ENCODE data around the gene FADS1. TPM values are rescaled to one million over a fixed set of nuclear protein-coding genes. Genes with fewer than 3 reads are reported as not detected.

FADS1 gene
- total RNA-seq, 2 donors from 2014 or later = 39.0 to 52.9 TPM

DNA sequence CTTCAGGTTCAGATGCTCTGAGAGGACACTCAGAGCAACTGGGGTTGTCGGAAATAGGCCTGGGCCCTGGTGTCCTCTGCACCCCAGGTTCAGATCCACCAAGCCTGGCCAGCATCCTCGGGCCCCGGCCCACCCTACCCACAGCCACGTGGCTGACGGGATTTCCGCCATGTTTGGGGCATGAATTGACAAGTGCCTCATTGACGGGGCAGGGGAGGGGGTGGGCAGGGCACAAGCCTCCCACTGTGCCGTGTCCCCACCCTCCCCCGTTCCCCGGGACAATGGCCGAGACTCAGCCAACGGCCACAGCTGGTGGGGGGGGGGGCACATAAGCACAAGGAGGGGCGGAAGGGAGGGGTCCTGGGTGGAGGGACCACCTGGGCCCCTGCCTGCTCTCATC lies 55.9 kb downstream of the FADS1 start:
- TF ChIP-seq, protein P1, sequence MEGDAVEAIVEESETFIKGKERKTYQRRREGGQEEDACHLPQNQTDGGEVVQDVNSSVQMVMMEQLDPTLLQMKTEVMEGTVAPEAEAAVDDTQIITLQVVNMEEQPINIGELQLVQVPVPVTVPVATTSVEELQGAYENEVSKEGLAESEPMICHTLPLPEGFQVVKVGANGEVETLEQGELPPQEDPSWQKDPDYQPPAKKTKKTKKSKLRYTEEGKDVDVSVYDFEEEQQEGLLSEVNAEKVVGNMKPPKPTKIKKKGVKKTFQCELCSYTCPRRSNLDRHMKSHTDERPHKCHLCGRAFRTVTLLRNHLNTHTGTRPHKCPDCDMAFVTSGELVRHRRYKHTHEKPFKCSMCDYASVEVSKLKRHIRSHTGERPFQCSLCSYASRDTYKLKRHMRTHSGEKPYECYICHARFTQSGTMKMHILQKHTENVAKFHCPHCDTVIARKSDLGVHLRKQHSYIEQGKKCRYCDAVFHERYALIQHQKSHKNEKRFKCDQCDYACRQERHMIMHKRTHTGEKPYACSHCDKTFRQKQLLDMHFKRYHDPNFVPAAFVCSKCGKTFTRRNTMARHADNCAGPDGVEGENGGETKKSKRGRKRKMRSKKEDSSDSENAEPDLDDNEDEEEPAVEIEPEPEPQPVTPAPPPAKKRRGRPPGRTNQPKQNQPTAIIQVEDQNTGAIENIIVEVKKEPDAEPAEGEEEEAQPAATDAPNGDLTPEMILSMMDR (IDR thresholded peaks at IDR 0.05) = no peak
- Histone ChIP-seq H3K27ac (no peak overlapping the region), H3K36me3 (no peaks in the 10 kb centered on the region), H3K4me1 (ENCODE audit: control insufficient read depth in 1 of 2, low read depth in 2 of 2) (no peaks in the 10 kb centered on the region), H3K27me3 (replicated peaks; ENCODE audit: insufficient read depth) (no peaks in the 10 kb centered on the region), H3K4me3 (no peak overlapping the region), H3K9me3 (no peaks in the 10 kb centered on the region)
- ATAC-seq (ENCODE audit: insufficient number of reproducible peaks, low FRiP score, low read depth) = no peak
- no peak for DNase-seq (ENCODE audit: low spot score)

DNA sequence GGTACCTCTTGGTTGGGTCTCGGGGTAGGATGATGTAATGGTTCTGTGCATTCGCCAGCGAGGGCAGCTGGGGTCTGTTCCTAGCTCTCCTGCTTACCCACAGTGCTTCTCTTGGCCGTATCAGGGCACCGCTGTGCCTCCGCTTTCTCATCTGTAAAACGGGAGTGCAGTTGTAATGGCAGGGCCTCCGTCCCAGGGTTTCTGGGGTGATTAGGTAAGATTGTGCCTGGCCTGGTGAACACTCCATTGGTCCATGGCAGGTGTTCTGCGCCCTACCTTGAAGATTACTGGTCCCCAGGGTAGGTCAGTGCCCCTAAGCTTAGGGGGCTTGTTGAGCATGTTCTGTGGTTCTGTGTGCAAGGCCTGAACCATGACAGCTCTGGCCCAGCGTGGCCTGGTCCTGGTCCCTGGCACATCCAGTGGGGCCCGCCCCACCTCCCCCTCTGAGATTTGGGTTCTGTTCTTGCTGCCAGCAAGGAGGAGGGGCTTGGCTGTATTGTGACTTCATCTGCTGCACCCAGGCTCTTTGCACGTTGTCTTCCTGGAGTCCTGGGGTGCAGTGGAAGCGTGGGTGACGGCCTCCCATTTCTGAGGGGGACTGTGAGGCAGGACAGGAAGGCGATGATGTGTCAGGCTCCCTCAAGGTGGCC lies 59.5 kb downstream of the FADS1 start:
- DNase-seq (ENCODE audit: low spot score) (no peak), ATAC-seq (ENCODE audit: insufficient number of reproducible peaks, low FRiP score, low read depth) (no peak)
- TF ChIP-seq, protein P1 (IDR thresholded peaks at IDR 0.05) = no peak
- Histone ChIP-seq H3K27ac (no peak overlapping the region), H3K36me3 (no peaks in the 10 kb centered on the region), H3K4me3 (no peak overlapping the region), H3K27me3 (replicated peaks; ENCODE audit: insufficient read depth) (no peaks in the 10 kb centered on the region), H3K4me1 (ENCODE audit: control insufficient read depth in 1 of 2, low read depth in 2 of 2) (no peaks in the 10 kb centered on the region), H3K9me3 (no peaks in the 10 kb centered on the region)

DNA sequence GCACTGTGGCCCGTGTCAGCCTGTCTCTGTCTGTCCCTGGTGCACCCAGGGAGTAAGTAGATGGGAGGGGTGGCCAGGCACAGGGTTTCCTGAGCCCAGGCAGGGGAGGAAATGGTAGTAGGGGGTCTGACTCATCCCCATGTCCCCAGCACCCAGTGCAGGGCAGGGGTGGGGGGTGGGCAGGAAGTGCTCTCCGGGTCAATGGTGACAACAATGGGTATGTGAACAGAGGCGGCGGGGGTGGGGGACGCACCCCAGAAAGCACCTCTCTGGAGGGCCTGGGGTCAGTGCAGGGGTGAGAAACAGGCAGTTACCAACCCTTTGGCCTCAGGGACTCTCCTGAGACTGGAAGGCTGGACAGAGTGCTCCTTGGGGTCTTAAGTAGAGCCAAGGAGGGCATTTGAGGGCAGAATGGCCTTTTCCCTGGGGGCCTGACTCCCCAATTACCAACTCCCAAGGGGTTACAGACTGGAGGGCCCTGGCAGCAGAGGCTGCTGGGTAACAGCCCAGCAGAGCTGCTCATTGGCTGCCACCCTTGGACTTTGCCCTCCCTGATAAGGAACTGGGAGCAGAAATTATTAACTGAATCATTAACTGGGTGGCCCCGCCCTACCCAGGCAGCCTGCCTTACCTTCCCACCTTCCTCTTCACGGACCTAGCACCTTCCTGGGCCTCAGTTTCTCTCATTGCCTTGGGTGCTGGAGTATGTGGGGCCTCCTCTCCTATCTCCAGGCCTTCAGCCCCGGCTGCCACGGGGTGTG lies 60.2 kb downstream of the FADS1 start:
- Histone ChIP-seq H3K27ac (no peak overlapping the region), H3K36me3 (no peaks in the 10 kb centered on the region), H3K4me1 (ENCODE audit: control insufficient read depth in 1 of 2, low read depth in 2 of 2) (peaks cover 0 to 5% of the 10 kb centered on the region in 2 donors), H3K4me3 (no peak overlapping the region), H3K9me3 (no peaks in the 10 kb centered on the region), H3K27me3 (replicated peaks; ENCODE audit: insufficient read depth) (no peaks in the 10 kb centered on the region)
- TF ChIP-seq, protein P1 (IDR thresholded peaks at IDR 0.05) = no peak
- DNase-seq (ENCODE audit: low spot score) (no peak), ATAC-seq (ENCODE audit: insufficient number of reproducible peaks, low FRiP score, low read depth) (no peak)

DNA sequence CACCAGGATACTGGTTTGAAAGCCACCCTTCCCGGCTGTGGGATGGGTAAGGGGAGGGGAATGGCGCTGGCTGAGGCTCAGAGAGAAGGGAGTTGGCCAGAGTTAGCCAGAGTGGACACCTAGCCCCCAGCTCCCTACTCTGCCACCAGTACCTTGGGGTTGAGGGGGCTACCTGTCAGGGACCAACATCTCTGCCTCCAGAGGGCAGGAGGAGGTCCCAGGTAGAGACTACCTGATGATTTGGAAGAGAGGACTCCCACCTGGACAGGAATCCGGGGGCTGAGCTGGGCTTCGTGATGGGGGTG lies 60.7 kb downstream of the FADS1 start:
- ATAC-seq (ENCODE audit: insufficient number of reproducible peaks, low FRiP score, low read depth) (no peak), DNase-seq (ENCODE audit: low spot score) (no peak)
- Histone ChIP-seq H3K36me3 (no peaks in the 10 kb centered on the region), H3K4me1 (ENCODE audit: control insufficient read depth in 1 of 2, low read depth in 2 of 2) (peaks cover 0 to 5% of the 10 kb centered on the region in 2 donors), H3K9me3 (no peaks in the 10 kb centered on the region), H3K4me3 (no peak overlapping the region), H3K27ac (no peak overlapping the region), H3K27me3 (replicated peaks; ENCODE audit: insufficient read depth) (no peaks in the 10 kb centered on the region)
- TF ChIP-seq, protein P1 (IDR thresholded peaks at IDR 0.05) = no peak

DNA sequence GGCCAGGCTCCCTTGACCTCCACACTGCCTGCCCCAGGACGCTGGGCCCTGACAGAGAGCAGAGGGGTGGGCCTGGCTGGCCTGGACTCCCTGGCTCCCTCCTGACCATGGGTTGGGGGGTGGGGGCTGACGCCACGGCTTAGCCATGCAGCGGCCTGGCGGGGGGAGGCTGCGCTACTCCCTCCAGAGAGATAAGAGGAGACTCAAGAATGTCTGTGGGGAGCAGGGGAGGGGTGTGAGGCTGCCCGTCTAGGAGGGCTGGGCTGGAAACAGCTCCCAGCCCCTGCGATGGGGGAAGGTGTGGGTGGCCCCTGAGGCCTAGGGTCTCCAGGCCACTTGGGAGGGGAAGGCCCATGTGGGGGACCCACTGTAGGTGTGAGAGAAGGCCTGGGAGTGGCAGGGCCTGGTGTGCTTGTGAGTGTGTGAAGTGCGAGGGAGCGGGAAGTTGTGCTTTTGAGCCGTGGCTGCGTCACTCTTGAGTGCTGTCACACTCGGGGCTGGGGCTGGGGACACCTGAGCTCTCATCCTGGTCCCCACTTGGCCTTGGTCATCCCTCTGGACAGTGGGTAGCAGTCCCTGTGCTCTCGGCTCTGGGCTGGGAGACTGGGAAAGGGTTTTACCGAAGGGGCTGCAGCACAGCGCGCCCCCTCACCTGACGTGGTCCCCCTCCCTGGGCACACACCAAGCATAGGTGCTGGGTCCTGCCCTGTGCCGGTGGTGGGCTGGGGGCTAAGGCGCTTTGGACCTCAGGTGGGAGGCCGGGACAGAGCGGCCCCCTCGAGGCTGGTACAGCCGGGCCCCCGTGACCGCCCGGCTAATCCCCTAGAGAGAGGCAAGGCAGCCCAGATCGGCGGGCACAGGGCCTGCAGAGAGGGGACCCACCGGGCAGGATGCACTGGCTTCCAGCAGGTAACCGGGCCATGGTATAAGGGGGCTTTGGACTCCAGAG lies 62.0 kb downstream of the FADS1 start:
- Histone ChIP-seq H3K27me3 (replicated peaks; ENCODE audit: insufficient read depth) (no peaks in the 10 kb centered on the region), H3K4me3 (no peak overlapping the region), H3K9me3 (no peaks in the 10 kb centered on the region), H3K4me1 (ENCODE audit: control insufficient read depth in 1 of 2, low read depth in 2 of 2) (peaks cover 0 to 5% of the 10 kb centered on the region in 2 donors), H3K36me3 (no peaks in the 10 kb centered on the region), H3K27ac (no peak overlapping the region)
- TF ChIP-seq, protein P1 (IDR thresholded peaks at IDR 0.05) = no peak
- DNase-seq (ENCODE audit: low spot score) (no peak), ATAC-seq (ENCODE audit: insufficient number of reproducible peaks, low FRiP score, low read depth) (no peak)

Data from thoracic aorta (tissue), 2 donors.